ENCODE results near the gene PRDM15.
A peak's percentile ranks its signal among the peaks of the same experiment; 100 is the strongest.

PRDM15 gene

GRCh38 chr21:41810597-41810932 is 68.6 kb downstream of the PRDM15 start:
- Histone ChIP-seq H3K9me3 (replicated peaks in 1 of 11) (no peaks in the 10 kb centered on the region), H3K36me3 (peaks cover 44 to 77% (median 61%) of the 10 kb centered on the region in 11 experiments)

GRCh38 chr21:41809891-41810596 is 69.1 kb downstream of the PRDM15 start:
- TF ChIP-seq Cebpa-rat (IDR thresholded peaks at IDR 0.05): no peak
- peaks cover 0 to 3% (median 0%) of the 10 kb centered on the region in 11 experiments; a peak in 2 of 22 replicates for H4K20me1 ChIP-seq
- no peaks in the 10 kb centered on the region for H3K9me3 ChIP-seq (replicated peaks in 1 of 11)
- no peak overlapping the region for H3K4me2 ChIP-seq
- H3K36me3 ChIP-seq: peaks cover 39 to 72% (median 56%) of the 10 kb centered on the region in 11 experiments
- H3K27ac ChIP-seq: no peak overlapping the region
- no peaks in the 10 kb centered on the region for H3K27me3 ChIP-seq
- no peaks in the 10 kb centered on the region; a peak in 1 of 20 replicates for H3K4me1 ChIP-seq
- H3K9ac ChIP-seq: no peak overlapping the region
- no peak overlapping the region for H3K4me3 ChIP-seq

More at GRCh38 chr21:41810597-41810932, 68.6 kb downstream of the PRDM15 start:
- no peaks in the 10 kb centered on the region for H3K27me3 ChIP-seq
- peaks cover 0 to 3% (median 0%) of the 10 kb centered on the region in 11 experiments; a peak in 2 of 22 replicates for H4K20me1 ChIP-seq
- H3K27ac ChIP-seq: no peak overlapping the region
- no peak for TF ChIP-seq Cebpa-rat (IDR thresholded peaks at IDR 0.05)
- H3K4me1 ChIP-seq: no peaks in the 10 kb centered on the region; a peak in 1 of 20 replicates
- H3K4me2 ChIP-seq: no peak overlapping the region
- H3K9ac ChIP-seq: no peak overlapping the region
- H3K4me3 ChIP-seq: no peak overlapping the region

- Histone ChIP-seq H3K4me1 (peaks cover 0 to under 1% (median 0%) of the 10 kb centered on the region in 10 experiments; a peak in 2 of 20 replicates), H3K36me3 (peaks cover 32 to 73% (median 55%) of the 10 kb centered on the region in 11 experiments), H3K9ac (no peak overlapping the region), H3K4me2 (no peak overlapping the region), H3K9me3 (replicated peaks in 1 of 11) (no peaks in the 10 kb centered on the region), H3K27me3 (no peaks in the 10 kb centered on the region), H3K4me3 (no peak overlapping the region), H4K20me1 (peaks cover 0 to 3% (median 0%) of the 10 kb centered on the region in 11 experiments; a peak in 2 of 22 replicates), H3K27ac (no peak overlapping the region)
- no peak for TF ChIP-seq Cebpa-rat (IDR thresholded peaks at IDR 0.05)
These were observed 70.3 kb downstream of the PRDM15 start for GRCh38 chr21:41808846-41809245.

GRCh38 chr21:41808094-41808493 is 71.0 kb downstream of the PRDM15 start:
- Histone ChIP-seq H3K4me1 (peaks cover 5 to 8% (median 6%) of the 10 kb centered on the region in 10 experiments), H3K27ac (no peak overlapping the region)
- no peak for TF ChIP-seq Cebpa-rat (IDR thresholded peaks at IDR 0.05)

GRCh38 chr21:41806773-41807172 is 72.4 kb downstream of the PRDM15 start:
- H3K4me2 ChIP-seq: no peak overlapping the region
- H3K4me1 ChIP-seq: peaks cover 19 to 22% (median 19%) of the 10 kb centered on the region in 10 experiments
- no peak overlapping the region for H3K4me3 ChIP-seq
- H3K27me3 ChIP-seq: no peaks in the 10 kb centered on the region
- no peak overlapping the region for H3K9ac ChIP-seq
- H3K36me3 ChIP-seq: peaks cover 18 to 56% (median 41%) of the 10 kb centered on the region in 11 experiments; a peak in 21 of 22 replicates
- no peaks in the 10 kb centered on the region for H3K9me3 ChIP-seq (replicated peaks in 1 of 11)
- H4K20me1 ChIP-seq: peaks cover 0 to 2% (median 0%) of the 10 kb centered on the region in 11 experiments; a peak in 1 of 22 replicates
- no peak overlapping the region for H3K27ac ChIP-seq
- TF ChIP-seq Cebpa-rat (IDR thresholded peaks at IDR 0.05): no peak

More at GRCh38 chr21:41808094-41808493, 71.0 kb downstream of the PRDM15 start:
- Histone ChIP-seq H3K9me3 (replicated peaks in 1 of 11) (no peaks in the 10 kb centered on the region), H3K27me3 (no peaks in the 10 kb centered on the region), H3K36me3 (peaks cover 26 to 70% (median 49%) of the 10 kb centered on the region in 11 experiments), H4K20me1 (peaks cover 0 to 3% (median 0%) of the 10 kb centered on the region in 11 experiments; a peak in 2 of 22 replicates), H3K4me3 (no peak overlapping the region), H3K4me2 (no peak overlapping the region), H3K9ac (no peak overlapping the region)

GRCh38 chr21:41805643-41806042 is 73.5 kb downstream of the PRDM15 start:
- Histone ChIP-seq H3K36me3 (peaks cover 17 to 56% (median 41%) of the 10 kb centered on the region in 11 experiments), H3K4me3 (no peak overlapping the region), H3K4me2 (no peak overlapping the region), H3K27me3 (no peaks in the 10 kb centered on the region), H3K9me3 (replicated peaks in 1 of 11) (no peaks in the 10 kb centered on the region), H4K20me1 (peaks cover 0 to 2% (median 0%) of the 10 kb centered on the region in 11 experiments; a peak in 1 of 22 replicates), H3K27ac (no peak overlapping the region), H3K4me1 (peaks cover 28 to 33% (median 30%) of the 10 kb centered on the region in 10 experiments), H3K9ac (no peak overlapping the region)
- TF ChIP-seq Cebpa-rat (IDR thresholded peaks at IDR 0.05): no peak

GRCh38 chr21:41805038-41805437 is 74.1 kb downstream of the PRDM15 start:
- H3K27ac ChIP-seq: no peak overlapping the region
- peaks cover 28 to 36% (median 35%) of the 10 kb centered on the region in 10 experiments for H3K4me1 ChIP-seq
- peaks cover 17 to 56% (median 41%) of the 10 kb centered on the region in 11 experiments for H3K36me3 ChIP-seq
- TF ChIP-seq Cebpa-rat (IDR thresholded peaks at IDR 0.05): no peak
- no peak overlapping the region for H3K9ac ChIP-seq
- H4K20me1 ChIP-seq: peaks cover 0 to 2% (median 0%) of the 10 kb centered on the region in 11 experiments; a peak in 1 of 22 replicates
- H3K27me3 ChIP-seq: no peaks in the 10 kb centered on the region
- no peak overlapping the region for H3K4me2 ChIP-seq
- H3K4me3 ChIP-seq: no peak overlapping the region
- H3K9me3 ChIP-seq (replicated peaks in 1 of 11): no peaks in the 10 kb centered on the region

GRCh38 chr21:41804381-41804780 is 74.8 kb downstream of the PRDM15 start:
- Histone ChIP-seq H3K4me1 (peaks cover 28 to 42% (median 35%) of the 10 kb centered on the region in 10 experiments), H3K9ac (no peak overlapping the region), H3K4me2 (no peak overlapping the region), H3K9me3 (replicated peaks in 1 of 11) (no peaks in the 10 kb centered on the region), H4K20me1 (peaks cover 0 to 2% (median 0%) of the 10 kb centered on the region in 11 experiments; a peak in 1 of 22 replicates), H3K36me3 (peaks cover 20 to 56% (median 41%) of the 10 kb centered on the region in 11 experiments), H3K4me3 (no peak overlapping the region), H3K27ac (no peak overlapping the region), H3K27me3 (no peaks in the 10 kb centered on the region)
- TF ChIP-seq Cebpa-rat (IDR thresholded peaks at IDR 0.05): no peak

GRCh38 chr21:41803316-41803715 is 75.8 kb downstream of the PRDM15 start:
- Histone ChIP-seq H4K20me1 (peaks cover 0 to 2% (median 0%) of the 10 kb centered on the region in 11 experiments; a peak in 1 of 22 replicates), H3K4me3 (no peak overlapping the region), H3K9me3 (replicated peaks in 1 of 11) (no peaks in the 10 kb centered on the region), H3K4me2 (peak overlapping the region; percentile 66 to 91 (median 80)), H3K27ac (peak overlapping the region in 5 of 11 experiments; percentile 15 to 53 (median 49); a peak in 5 of 22 replicates), H3K36me3 (peaks cover 29 to 59% (median 44%) of the 10 kb centered on the region in 11 experiments), H3K9ac (no peak overlapping the region; a peak in 1 of 22 replicates), H3K27me3 (no peaks in the 10 kb centered on the region), H3K4me1 (peaks cover 28 to 42% (median 35%) of the 10 kb centered on the region in 10 experiments)
- no peak for TF ChIP-seq Cebpa-rat (IDR thresholded peaks at IDR 0.05)

Data from BLaER1 treated with 17β-estradiol and CSF1 and Interleukin-3, amounts not matched to agents 10 nM and 100 nM (cell line).